Mesothelial cell of epicardium (in vitro differentiated cells): Measurements from ENCODE around the gene CD44. TPM values are rescaled to one million over a fixed set of nuclear protein-coding genes. Genes with fewer than 3 reads are reported as not detected.

Experiments
- DNase-seq, 2 experiments: peaks; one replicate each; pipeline ENCODE4 v3.0.0; 2021; ENCODE audit warnings: low spot score in 2 of 2; ENCODE audit not compliant: unreplicated experiment in 2 of 2
- H3K27ac Mint-ChIP-seq: 2 replicates; pipeline ENCODE4 v1.8.0; 2021; ENCODE audit warnings: mixed read lengths
- H3K27me3 Mint-ChIP-seq: 2 replicates; pipeline ENCODE4 v1.8.0; 2021; ENCODE audit warnings: low read depth, mixed read lengths
- H3K36me3 Mint-ChIP-seq: 2 replicates; pipeline ENCODE4 v1.8.0; 2021; ENCODE audit warnings: mixed read lengths
- H3K4me1 Mint-ChIP-seq: 2 replicates; pipeline ENCODE4 v1.8.0; 2021; ENCODE audit warnings: mixed read lengths
- H3K4me3 Mint-ChIP-seq: 2 replicates; pipeline ENCODE4 v1.8.0; 2021; ENCODE audit warnings: mild to moderate bottlenecking, moderate library complexity, mixed read lengths
- H3K9me3 Mint-ChIP-seq: 2 replicates; pipeline ENCODE4 v1.8.0; 2021; ENCODE audit warnings: mixed read lengths
- total RNA-seq: library from RNA; stranded (reverse); gene quantifications from 3 replicates; pipeline ENCODE4 v1.2.1, GENCODE V29; 2021
- TF ChIP-seq, protein P1 (sequence below): fragments of 200-600 bp; sonication (generic); IDR thresholded peaks from one replicate; pipeline ENCODE4 v1.5.0; 2021; ENCODE audit warnings: antibody characterized with exemption; ENCODE audit not compliant: unreplicated experiment

Gene CD44
- total RNA-seq, 1 donor from 2014 or later, result 1.9 TPM

DNA sequence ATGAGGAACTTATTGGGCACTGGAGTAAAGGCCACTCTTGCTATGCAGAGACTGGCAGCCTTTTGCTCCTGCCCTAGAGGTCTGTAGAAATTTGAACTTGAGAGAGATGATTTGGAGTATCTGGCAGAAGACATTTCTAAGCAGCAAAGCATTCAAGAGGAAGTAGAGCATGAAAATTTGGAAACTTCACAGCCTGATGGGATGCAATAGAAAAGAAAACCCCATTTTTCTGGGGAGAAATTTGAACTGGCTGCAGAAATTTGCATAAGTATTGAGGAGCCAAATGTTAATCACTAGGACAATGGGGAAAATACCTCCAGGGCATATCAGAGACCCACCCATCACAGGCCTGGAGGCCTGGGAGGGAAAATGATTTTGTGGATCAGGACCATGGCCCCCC, 29.9 kb upstream of the CD44 start:
- no peaks in the 10 kb centered on the region for H3K36me3 Mint-ChIP-seq
- TF ChIP-seq, protein P1, sequence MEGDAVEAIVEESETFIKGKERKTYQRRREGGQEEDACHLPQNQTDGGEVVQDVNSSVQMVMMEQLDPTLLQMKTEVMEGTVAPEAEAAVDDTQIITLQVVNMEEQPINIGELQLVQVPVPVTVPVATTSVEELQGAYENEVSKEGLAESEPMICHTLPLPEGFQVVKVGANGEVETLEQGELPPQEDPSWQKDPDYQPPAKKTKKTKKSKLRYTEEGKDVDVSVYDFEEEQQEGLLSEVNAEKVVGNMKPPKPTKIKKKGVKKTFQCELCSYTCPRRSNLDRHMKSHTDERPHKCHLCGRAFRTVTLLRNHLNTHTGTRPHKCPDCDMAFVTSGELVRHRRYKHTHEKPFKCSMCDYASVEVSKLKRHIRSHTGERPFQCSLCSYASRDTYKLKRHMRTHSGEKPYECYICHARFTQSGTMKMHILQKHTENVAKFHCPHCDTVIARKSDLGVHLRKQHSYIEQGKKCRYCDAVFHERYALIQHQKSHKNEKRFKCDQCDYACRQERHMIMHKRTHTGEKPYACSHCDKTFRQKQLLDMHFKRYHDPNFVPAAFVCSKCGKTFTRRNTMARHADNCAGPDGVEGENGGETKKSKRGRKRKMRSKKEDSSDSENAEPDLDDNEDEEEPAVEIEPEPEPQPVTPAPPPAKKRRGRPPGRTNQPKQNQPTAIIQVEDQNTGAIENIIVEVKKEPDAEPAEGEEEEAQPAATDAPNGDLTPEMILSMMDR, result no peak
- peaks cover 49% of the 10 kb centered on the region for H3K27me3 Mint-ChIP-seq

DNA sequence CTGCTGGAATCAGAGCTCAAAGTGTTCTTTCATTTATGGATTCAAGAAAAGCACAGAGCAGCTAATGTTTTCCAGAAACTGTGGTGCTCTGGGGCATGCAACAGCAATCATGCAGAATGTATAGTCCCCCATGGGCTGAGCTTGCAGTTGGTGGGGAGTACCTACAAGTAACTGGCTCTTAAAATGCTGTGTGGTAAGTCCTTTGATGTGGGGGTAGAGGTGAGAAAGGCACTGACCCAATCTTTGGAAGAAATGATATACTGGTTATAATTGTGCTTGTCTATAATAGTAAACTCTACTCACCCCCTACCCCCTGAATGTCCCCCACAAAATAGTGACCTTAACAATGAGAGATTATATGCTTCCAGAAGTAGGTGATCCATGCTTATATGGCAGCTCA, 29.1 kb upstream of the CD44 start:
- Mint-ChIP-seq H3K27ac (no peak overlapping the region), H3K36me3 (no peaks in the 10 kb centered on the region), H3K4me3 (no peak overlapping the region), H3K4me1 (peaks cover 9% of the 10 kb centered on the region), H3K27me3 (peaks cover 46% of the 10 kb centered on the region), H3K9me3 (peaks cover 3% of the 10 kb centered on the region)
- TF ChIP-seq, protein P1, result no peak
- no peak for DNase-seq

More for the DNA sequence above, 29.9 kb upstream of the CD44 start:
- H3K4me3 Mint-ChIP-seq, result no peak overlapping the region
- no peak overlapping the region for H3K27ac Mint-ChIP-seq
- H3K9me3 Mint-ChIP-seq, result peaks cover 3% of the 10 kb centered on the region
- DNase-seq, result no peak
- H3K4me1 Mint-ChIP-seq, result peaks cover 9% of the 10 kb centered on the region

DNA sequence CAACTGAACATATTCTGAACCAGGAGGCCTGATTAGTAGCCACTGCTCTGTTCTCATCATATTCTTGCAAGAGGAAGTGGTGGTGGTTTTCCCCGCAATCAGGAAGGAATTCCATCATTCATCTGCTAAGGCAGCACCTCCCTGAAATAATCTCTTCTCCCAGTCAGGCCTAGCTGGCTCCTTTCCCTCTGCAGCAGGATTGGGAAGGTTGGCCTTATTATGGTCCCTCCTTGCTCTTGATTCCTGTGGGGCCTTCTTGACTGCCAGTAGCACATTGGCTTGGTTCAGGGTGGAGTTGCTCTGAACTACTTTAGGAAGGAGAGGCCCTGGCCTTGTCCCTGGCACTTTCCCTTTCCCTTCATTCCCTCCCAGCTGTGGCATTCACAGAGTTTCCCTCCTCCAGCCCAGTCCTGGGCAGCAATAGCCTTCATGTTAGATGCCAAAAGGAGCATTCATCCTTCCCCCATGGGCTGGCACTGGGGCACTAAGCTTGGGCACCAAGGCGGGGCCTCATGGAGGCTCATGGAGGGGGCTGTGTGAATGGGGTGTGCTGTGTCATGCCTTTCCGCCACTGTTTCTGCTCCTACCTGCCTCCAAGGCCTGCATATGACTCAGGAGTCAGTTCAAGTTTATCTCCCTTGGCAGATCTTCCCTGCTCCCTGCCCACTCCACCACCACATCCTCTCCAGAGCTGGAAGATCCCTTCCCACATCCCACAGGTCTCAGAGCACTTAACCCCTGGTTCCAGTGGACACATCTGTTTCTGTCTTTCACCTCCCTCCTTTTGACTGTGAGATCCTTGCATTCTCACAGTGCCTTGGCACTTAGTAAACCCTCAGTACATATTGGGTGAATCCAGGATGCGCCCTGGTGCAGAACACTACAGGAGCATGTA, 27.6 kb upstream of the CD44 start:
- DNase-seq, result no peak
- H3K9me3 Mint-ChIP-seq, result peaks cover 3% of the 10 kb centered on the region
- H3K27me3 Mint-ChIP-seq, result peaks cover 43% of the 10 kb centered on the region
- H3K4me3 Mint-ChIP-seq, result no peak overlapping the region
- H3K27ac Mint-ChIP-seq, result no peak overlapping the region
- no peaks in the 10 kb centered on the region for H3K36me3 Mint-ChIP-seq
- TF ChIP-seq, protein P1, result no peak
- peaks cover 9% of the 10 kb centered on the region for H3K4me1 Mint-ChIP-seq

DNA sequence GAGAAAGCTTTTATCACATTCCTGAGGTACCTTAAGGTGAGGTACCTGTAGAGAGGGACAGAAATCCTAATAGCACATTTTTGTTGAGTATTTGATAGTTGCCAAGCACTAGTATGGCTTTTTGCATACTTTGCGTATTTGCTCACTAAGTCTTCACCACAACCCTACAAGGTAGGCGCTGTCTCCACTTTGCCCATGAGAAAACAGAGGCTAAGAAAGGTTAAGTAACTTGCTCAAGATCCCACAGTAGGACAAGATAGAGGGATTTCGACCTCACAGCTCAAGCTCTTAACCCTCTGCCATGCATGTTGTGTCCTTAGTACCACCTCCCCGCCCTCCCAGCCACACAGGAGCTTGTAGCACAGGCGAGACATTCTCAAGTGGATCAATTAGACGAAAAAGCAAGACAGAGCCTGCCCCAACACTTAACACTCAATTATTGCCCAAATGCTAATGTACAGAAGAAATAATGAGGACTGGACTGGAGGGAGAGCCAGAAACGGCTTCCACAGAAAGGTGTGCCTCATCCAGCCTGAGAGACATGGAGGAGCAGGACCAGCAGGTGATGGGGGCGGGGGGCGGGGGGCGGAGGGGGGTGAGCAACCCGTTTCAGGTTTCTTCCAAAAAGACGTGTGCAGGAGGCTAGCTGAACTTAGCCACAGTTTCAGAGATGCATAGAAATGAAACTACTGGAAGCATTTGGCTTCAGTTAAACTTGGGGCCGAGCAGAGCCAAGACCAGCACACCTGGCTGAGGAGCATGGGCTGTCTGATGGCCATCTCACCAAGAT, 26.7 kb upstream of the CD44 start:
- Mint-ChIP-seq H3K36me3 (no peaks in the 10 kb centered on the region), H3K27me3 (peaks cover 40% of the 10 kb centered on the region), H3K27ac (no peak overlapping the region), H3K4me1 (peaks cover 9% of the 10 kb centered on the region), H3K9me3 (peaks cover 3% of the 10 kb centered on the region), H3K4me3 (no peak overlapping the region)
- TF ChIP-seq, protein P1, result no peak
- no peak for DNase-seq

DNA sequence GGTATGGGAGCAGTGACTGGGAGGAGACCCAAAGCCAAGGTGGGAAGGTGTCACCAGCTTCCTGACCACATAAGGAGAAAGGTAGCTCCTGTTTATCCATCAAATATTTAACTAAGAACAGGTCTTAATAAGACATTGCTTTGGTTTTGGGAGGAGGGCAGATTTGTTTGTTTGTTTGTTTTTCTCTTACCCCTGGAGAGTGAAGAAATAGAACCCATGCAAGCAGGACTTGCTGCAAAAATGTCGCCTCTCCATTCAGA, 26.2 kb upstream of the CD44 start:
- peaks cover 3% of the 10 kb centered on the region for H3K9me3 Mint-ChIP-seq
- TF ChIP-seq, protein P1, result no peak
- H3K27ac Mint-ChIP-seq, result no peak overlapping the region
- H3K4me1 Mint-ChIP-seq, result peaks cover 9% of the 10 kb centered on the region
- peaks cover 42% of the 10 kb centered on the region for H3K27me3 Mint-ChIP-seq
- H3K36me3 Mint-ChIP-seq, result no peaks in the 10 kb centered on the region
- no peak overlapping the region for H3K4me3 Mint-ChIP-seq
- DNase-seq, result no peak
